GM18861 (cell line): ENCODE measurements around the gene CLASP1.
"Not testable (repeated sequence)": the region's sequence is repeated elsewhere in the genome, so short reads cannot be mapped to it uniquely, and the experiment has no call there.

Experiments used
- ATAC-seq: cut with Tn5 transposase; IDR thresholded peaks from one replicate; pipeline ENCODE4 v1.9.1; 2021; ENCODE audit not compliant: unreplicated experiment

The CLASP1 gene

DNA sequence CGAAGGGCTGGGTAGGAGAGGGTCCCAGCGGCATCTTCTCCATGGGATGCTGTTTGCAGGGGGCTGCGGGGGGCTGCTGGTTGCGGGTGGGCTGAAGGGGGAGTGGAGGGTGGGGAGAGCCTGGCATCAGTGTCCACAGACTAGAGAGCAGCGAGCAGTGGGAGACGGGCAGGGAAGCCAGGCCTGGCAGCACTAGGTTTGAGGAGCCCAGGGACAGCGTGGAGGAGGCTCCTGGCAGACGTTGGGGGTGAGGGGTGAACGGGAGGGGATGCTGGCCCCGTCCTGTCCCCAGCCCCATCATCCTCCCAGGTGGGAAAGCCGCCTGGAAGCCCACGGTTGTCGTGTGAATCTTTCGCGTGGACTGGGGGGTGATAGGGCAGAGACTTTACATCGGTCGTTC is 316.0 kb downstream of the CLASP1 start:
- ATAC-seq: no peak

DNA sequence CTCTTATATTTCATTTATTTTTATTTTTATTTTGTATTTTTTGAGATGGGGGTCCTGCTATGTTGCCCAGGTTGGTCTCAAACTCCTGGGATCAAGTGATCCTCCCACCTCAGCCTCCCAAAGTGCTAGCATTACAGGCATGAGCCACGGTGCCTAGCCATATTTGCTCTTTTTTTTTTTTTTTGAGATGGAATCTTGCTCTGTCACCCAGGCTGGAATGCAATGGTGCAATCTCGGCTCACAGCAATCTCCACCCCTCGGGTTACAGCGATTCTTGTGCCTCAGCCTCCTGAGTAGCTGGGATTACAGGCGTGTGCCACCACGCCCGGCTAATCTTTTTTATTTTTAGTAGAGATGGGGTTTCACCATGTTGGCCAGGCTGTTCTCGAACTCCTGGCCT is 317.9 kb downstream of the CLASP1 start:
- ATAC-seq: not testable (repeated sequence)

DNA sequence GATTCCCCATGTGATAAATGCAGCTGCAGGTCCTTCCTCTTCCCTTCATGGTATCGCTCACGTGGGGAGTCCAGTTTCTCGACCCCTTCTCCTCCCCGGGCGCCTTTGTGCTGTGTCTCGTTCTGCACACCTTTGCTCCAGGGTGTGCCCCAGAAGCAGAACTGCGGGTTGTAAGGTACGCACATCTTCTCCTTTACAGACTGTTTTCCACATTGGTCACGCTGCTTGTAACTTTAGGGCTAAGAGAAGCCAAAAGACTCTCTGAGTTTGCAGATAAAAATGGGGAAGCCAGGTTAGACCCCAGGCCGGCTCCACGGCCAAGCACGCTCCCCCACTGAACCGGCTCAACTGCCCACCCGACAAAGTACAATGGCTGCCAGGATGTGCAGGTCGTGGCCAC is 318.3 kb downstream of the CLASP1 start:
- no peak for ATAC-seq

DNA sequence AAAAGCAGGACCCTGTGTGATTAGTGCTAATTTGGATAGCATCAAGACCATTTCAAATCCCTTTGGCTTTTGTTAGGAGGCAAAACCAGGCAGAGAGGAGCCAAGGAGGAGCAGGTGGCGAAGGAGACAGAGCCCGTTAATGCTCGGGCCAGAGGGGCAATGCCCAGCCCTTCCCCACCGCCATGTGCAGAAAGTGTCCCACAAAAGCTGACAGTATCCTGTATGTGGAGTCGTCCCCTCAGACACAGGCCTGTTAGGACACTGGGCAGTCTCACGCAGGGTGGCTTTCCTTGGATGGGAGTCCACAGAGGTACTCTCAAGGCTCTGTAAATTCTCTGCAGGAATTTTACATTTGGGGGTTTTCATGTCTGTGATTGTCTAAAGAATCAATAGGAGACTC is 319.5 kb downstream of the CLASP1 start:
- ATAC-seq: no peak

DNA sequence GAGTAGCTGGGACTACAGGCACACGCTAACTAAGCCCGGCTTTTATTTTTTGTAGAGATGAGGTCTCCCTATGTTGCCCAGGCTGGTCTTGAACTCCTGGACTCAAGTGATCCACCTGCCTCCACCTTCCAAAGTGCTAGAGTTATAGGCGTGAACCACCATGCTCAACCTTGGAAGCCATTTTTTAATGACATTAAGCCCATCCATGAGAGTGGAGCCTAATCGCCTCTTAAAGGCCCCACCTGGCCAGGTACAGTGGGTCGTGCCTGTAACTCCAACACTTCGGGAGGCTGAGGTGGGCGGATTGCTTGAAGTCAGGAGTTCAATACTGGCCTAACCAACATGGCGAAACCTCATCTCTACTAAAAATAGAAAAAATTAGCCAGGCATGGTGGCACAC is 322.6 kb downstream of the CLASP1 start:
- ATAC-seq: no peak

DNA sequence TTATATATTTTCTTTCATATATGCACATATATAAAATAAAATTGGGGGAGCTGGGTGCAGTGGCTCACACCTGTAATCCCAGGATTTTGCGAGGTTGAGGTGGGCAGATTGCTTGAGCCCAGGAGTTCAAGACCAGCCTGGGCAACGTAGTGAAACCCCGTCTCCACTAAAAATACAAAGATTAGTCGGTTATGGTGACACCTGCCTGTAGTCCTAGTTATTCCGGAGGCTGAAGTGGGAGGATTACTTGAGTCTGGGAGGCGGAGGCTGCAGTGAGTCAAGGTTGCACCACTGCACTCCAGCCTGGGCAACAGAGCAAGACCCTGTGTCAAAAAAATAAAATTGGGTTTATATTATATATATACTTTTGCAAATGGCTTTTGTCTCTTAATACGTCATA is 324.7 kb downstream of the CLASP1 start:
- no peak for ATAC-seq

DNA sequence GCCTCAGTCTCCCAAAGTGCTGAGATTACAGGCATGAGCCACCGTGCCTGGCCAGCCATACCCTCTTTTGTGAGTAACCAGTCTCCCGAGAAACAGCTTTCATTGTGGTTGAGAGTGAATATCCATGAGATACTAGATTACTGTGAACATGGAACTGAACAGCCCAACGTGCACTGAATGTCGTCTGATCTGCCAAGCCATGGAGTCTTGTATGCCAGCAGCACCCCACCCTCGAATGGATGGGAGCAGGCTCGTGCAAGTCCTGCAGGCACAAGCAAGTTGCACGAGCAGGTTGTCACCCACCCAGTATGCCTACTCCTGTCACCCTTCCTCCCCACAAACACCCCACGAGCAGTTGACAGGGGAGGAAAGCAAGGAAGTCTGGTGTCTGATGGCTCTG is 327.8 kb downstream of the CLASP1 start:
- ATAC-seq: no peak

DNA sequence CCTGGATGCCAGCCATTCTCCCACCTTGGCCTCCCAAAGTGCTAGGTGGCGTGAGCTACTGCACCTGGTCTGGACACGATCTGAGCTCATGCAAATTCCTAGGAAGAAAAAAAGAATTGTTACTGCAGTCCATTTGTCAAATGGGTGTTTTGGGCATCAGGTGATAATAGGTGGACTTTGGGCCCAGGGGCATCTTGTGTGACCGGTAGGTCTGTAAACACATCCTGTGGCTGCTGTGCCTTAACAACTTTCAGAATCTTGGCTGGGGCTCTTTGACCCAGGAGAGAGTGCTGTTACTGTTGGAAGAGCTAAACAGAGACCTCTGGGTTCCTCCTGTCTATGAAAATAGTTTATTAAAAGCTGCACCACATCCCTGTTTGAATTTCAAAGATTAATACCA is 329.3 kb downstream of the CLASP1 start:
- no peak for ATAC-seq

DNA sequence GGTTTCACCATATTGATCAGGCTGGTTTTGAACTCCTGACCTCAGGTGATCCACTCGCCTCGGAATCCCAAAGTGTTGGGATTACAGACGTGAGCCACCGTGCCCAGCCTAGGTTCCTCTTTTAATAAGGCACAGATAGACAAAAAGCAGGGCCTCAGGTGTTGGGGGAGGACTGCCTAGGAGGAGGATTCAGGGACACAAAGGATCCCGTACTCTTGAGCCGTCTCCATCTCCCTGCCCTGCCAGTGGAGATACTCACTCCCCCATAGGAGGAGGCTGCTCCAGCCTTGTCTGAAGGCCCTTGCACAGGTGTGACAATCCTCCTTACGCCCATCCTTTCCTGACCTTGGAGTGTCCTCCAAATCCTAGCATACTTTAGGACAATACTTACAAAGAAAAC is 332.3 kb downstream of the CLASP1 start:
- no peak for ATAC-seq

DNA sequence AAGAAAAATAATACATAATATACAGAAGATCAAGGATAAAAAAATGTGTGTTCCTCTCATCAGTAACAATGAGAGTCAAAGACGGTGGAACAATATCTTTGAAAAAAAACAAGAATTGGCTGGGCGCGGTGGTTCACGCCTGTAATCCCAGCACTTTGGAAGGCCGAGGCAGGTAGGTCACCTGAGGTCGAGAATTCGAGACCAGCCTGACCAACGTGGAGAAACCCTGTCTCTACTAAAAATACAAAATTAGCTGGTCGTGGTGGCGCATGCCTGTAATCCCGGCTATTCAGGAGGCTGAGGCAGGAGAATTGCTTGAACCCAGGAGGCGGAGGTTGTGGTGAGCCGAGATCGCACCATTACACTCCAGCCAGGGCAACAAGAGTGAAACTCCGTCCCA is 335.6 kb downstream of the CLASP1 start:
- ATAC-seq: not testable (repeated sequence)

DNA sequence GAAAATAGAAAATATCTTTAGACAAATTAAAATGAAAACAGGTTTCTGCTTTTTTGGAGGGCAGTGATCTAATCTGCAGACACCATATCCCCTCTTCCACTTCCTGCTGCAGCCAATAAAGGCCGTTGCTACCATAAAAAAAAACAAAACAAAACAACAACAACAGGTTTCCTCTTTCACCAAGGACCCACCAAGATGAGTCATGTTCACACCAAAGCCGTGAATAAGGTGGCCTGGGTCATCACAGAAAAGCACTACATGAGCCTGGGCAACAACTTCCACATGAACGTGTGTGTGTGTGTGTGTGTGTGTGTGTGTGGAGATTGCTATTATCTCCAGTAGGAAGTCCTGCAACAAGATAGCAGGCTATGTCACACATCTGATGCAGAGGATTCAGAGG is 339.5 kb downstream of the CLASP1 start:
- ATAC-seq: peak; percentile 67

DNA sequence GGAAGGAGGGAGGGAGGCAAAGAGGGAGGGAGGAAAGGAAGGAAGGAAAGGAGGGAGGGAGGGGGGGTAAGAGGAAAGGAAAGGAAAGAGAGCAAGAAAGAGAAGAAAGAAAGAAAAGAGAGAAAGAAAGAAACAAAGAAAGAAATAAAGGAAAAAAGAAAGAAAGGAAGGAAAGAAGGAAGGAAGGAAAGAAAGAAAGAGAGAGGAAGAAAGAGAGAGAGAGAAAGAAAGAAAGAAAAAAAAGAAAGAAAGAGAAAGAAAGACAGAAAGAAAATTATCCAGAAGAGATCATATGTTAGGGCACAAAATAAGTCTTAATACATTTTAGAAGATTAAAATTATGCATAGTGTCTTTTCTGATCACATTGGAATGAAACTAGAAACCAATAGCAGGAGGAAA is 339.9 kb downstream of the CLASP1 start:
- no peak for ATAC-seq

DNA sequence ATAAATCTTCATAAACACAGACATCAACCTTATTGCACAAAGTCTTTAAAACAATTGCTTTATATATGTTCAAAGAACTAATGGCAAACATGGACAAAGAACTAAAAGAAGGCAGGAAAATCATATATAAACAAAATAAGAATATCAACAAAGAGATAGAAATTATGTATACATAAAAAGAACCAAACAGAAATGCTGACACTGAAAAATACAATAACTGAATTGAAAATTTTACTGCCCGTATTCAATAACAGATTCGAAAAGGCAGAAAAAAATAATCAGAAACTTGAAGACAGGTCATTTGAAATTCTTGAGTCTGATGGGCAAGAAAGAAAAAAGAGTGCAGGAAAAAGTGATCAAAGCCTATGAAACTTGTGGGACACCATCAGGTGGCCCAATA is 342.2 kb downstream of the CLASP1 start:
- no peak for ATAC-seq

DNA sequence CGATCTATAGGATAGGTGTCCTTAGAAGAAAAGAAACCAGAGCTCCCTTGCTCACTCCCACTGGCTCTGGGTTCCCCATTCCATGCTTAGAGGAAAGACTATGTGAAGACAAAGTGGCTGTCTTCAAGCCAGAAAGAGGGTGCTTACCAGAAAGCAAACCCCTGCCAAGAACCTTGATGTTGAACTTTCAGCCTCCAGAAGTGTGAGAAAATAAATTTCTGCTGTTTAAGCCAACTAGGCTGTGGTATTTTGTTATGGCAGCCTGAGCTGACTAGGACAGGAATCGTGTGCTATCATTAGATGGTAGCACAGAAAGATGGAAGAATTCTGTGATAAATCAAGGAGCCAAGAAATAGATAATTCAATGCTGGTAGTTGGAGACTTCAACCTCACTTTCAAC is 344.3 kb downstream of the CLASP1 start:
- no peak for ATAC-seq

DNA sequence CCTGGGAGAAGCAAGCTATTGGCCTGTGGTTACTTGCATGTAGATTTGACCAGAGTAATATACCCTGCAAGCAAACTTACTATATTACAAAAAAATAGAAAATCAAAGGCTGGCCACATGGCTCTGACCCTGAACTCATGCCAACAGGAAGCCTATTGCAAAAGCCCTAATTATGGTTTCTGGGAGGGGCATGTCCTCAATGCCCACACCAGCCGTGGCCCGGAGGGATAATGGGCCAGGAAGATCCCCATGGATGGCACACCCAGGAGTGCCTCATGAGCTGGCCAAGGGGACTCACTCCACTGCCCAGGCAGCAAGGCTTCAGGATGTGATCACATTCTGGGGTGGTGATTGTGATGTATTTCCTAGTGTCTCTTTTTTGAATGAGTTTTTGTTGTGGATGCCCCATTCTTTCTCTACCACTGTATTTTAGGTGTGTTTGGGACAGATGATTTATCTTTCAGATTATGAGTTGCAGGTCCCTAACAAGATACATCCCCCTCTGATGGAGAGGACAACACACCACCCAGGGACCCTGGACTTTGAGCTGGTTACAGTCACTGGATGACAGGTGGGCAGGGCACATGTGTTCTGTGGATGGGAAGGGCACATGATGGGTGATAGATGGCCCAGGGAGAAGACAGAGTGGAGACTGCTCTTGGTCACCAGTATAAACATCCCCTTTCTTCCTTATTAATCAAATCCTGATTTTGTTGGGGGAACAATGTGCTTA is 345.6 kb downstream of the CLASP1 start:
- ATAC-seq: no peak

DNA sequence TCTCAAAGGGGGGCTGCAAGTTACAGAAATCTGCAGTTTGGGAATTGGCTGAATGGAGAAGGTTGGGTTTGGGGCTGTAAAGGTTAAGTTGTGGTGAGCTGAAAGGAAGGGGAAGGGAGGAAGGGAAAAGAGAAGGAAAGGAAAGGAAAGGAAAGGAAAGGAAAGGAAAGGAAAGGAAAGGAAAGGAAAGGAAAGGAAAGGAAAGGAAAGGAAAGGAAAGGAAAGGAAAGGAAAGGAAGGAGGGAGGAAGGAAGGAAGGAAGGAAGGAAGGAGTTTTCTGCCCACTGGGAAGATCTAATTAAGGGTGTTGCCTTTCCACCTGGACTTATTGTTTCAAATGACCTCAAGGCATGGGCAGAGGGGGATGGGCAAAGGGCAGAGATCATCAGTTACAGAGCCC is 348.1 kb downstream of the CLASP1 start:
- ATAC-seq: not testable (repeated sequence)

DNA sequence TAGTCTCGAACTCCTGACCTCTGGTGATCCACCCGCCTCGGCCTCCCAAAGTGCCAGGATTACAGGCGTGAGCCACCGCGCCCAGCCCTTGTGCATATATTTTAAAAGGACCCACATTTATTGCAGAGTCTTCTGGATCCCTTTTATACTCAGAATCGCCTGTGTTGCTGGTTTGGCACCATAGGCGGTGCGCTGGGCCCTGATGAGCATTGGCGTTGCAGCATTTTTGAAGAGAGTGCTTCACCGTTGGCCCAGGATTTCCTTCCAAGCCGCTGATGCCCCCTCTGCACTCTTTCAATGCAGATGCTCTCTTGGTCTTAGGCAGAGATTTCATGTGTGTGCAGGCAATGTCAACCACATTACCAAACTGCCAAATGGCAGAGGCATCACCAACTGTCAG is 350.8 kb downstream of the CLASP1 start:
- ATAC-seq: no peak

DNA sequence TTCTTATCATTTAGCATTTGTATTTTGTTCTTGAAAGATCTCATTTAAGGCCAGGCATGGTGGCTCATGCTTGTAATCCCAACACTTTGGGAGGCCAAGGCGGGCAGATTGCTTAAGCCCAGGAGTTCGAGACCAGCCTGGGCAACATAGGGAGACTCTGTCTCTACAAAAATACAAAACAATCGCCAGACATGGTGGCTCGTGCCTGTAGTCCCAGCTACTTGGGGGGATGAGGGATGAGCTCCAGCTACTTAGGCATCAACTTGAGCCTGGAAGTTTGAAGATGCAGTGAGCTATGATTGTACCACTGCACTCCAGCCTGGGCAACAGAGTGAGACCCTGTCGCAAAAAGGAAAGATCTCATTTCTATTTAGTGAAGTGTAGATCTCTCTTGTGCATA is 351.4 kb downstream of the CLASP1 start:
- ATAC-seq: not testable (repeated sequence)

DNA sequence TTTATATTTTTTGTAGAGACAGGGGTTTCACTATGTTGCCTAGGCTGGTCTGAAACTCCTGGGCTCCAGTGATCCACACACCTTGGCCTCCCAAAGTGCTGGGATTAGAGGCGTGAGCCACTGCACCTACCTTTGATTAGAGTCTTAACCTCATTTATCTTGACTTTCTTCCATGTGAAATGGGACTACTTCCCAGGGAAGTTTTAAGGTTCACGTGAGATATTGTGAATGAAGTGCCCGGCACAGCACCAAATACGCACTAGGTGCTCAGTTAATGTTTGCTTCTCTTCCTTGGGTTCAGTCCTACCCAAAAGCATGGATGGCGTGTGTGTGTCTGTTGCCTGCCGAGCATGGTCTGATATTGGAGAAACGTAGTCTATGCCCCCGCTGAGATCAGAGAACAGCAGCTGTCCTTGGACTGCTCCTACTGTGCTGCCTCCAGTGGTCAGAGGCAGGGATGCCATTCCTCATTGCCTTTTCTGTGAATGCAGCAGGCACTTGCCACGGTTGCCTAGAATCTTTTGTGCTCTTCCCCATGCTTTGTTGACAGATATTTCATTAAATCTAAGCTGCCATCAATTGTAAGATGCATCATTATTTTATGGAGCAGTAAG is 351.9 kb downstream of the CLASP1 start:
- no peak for ATAC-seq

DNA sequence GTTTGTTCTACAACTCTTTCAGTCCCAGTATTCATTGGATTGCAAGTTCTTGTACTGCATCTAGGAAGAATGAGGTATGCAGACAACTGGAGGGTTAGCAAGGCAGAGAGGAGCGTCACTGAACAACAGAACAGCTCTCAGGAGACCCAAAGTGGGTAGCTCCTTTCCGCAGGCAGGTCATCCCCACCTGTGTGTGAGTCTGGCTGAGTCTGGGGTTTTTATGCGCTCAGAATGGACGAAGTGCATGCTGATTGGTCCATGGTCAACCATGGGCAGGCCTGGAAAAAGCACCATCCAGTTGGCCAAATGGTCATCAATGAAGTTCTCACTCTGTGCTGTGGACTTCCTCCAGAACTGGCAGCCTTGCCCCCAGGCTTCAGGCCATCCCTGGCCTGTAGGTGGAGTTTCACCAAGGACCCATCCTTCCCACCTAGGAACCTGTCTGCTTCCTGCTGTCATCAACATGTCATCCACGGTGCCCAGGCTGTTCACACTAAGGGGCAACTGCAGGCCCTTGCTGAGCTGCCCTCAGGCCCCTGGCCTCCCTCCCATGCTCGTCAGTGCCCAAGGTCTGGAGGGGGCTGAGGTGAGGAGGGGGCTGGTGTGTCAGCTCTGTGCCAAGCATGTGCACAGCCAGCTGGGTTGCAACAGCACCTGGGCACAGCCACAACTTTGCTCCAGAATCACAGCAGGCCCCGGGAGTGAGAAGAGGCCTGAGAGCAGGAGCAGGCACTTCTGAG is 353.2 kb downstream of the CLASP1 start:
- no peak for ATAC-seq

DNA sequence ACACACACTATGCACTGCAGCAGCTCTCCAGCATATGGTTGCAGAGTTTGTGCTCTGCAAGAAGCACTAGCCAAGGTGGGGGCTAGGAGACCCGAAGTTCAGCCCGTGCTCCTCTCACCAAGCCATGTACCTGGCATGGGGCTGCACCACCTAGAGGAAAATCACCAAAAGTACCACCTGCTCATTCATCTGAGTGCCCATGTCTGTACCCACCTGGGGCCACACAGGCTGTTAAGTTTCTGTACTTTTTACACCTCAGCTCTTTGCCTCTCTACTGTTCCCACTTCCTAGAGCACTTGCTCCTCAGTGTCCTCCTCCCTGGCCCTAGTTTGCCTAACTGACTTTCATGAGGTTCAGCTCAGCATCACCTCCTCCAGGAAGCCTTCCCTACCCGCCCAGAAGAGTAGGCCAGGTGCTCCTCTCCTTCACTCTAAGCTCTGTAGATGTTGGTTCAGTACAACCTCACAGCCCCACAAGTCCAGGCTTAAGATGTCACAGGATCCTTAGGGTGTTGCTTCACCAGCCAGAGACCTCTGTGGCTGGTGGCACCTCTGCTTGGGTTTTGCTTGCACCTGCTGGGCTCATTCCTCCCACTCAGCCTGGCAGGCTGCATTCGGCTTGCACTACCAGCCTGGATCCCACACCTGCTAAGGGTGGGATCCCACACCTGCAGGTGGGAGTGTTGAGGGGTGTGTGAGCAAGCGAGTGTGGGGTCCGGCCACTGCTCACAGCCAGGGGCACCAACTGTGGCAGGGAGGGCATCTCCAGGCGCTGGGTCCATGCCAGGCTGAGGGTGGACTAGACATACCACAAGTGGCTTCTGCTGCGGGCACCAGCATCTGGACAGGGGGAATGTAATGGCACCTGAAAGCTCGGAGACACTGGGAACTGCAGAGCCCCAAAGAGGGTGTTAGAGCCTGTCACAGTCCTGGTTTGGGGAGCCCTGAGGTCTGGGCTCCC is 354.1 kb downstream of the CLASP1 start:
- no peak for ATAC-seq
